Transverse colon (tissue), 4 donors: ENCODE measurements around the gene FAM163A. TPM values are rescaled to one million over a fixed set of nuclear protein-coding genes. Genes with fewer than 3 reads are reported as not detected.

Source experiments
- DNase-seq: peaks from one replicate; pipeline ENCODE4 v3.0.0-alpha.2; 2019
- H3K27ac ChIP-seq, 4 donors: fragments of 200-600 bp; sonication (generic); 2 replicates each; pipeline ENCODE4 v1.5.1; 2016 to 2018; ENCODE audit warnings: inconsistent platforms in 4 of 4
- H3K27me3 ChIP-seq: fragments of 200-600 bp; sonication (generic); 2 replicates; pipeline ENCODE4 v1.5.1; 2017; ENCODE audit warnings: inconsistent platforms
- H3K36me3 ChIP-seq, 4 donors: fragments of 200-600 bp; sonication (generic); 2 replicates each; pipeline ENCODE4 v1.5.1; 2017 to 2019; ENCODE audit warnings: inconsistent platforms in 4 of 4
- H3K4me1 ChIP-seq, 4 donors: fragments of 200-600 bp; sonication (generic); 2 replicates each; pipeline ENCODE4 v1.5.1; 2017 to 2020; ENCODE audit warnings: inconsistent platforms in 4 of 4
- H3K4me3 ChIP-seq, 4 donors: fragments of 200-600 bp; sonication (generic); 1 replicate in 1 of 4; 2 replicates in 3 of 4; pipeline versions ENCODE4 v1.5.1 to v1.6.1; 2017 to 2019; ENCODE audit warnings: inconsistent platforms in 4 of 4
- H3K9me3 ChIP-seq, 2 donors: fragments of 200-600 bp; sonication (generic); 2 replicates each; pipeline ENCODE4 v1.5.1; 2017 to 2019; ENCODE audit warnings: inconsistent platforms in 2 of 2
- EP300 ChIP-seq: sonication (generic); formaldehyde crosslinking; IDR thresholded peaks from one replicate; pipeline ENCODE4 v1.6.1; 2017; ENCODE audit warnings: antibody characterized with exemption, low read depth
- POLR2A ChIP-seq: fragments of 450-650 bp; IDR thresholded peaks from one replicate; pipeline ENCODE4 v1.6.1; 2016; ENCODE audit warnings: antibody characterized with exemption, mild to moderate bottlenecking, moderate library complexity
- POLR2AphosphoS5 ChIP-seq, 3 donors: sonication (generic); formaldehyde crosslinking; IDR thresholded peaks; one replicate each; pipeline ENCODE4 v1.6.1; 2016; ENCODE audit warnings: antibody characterized with exemption in 3 of 3
- WGBS, 2 donors: methylation state at CpG; one replicate each; pipeline ENCODE4 v1.1.5; 2018; ENCODE audit warnings: low coverage in 1 of 2; 5-methylcytosine and 5-hydroxymethylcytosine counted together
- in situ Hi-C, 4 donors: fragments of 200-750 bp; cut with MboI; loops; one replicate each; pipeline versions ENCODE4 v1.15.0 to v1.15.1; 2017; ENCODE audit warnings: low sequenced_read_pairs in 3 of 4, low pct_ligation_motif_present in 1 of 4, low pct_unique_long_range_greater_than_20kb in 1 of 4
- intact Hi-C: fragments of 100-400 bp; cut with DNase I; formaldehyde crosslinking; loops from one replicate; pipeline ENCODE4 v1.15.1; 2023; ENCODE audit warnings: low total_unique reads
- total RNA-seq, 4 donors: library from RNA; depleted of rRNA; stranded (reverse); fragments of >200 nt; gene quantifications; one replicate each; pipeline ENCODE4 v1.1.0, GENCODE V29; 2016
- TF ChIP-seq, protein P1 (sequence below), 5 experiments: fragments of 200-600 bp in 3 of 5; fragments of 450-650 bp in 2 of 5; sonication (generic) in 3 of 5; IDR thresholded peaks; 1 replicate in 2 of 5; 2 replicates in 3 of 5; pipeline ENCODE4 v1.5.1; 2016 to 2017; ENCODE audit warnings: antibody characterized with exemption in 5 of 5, inconsistent platforms in 3 of 5, mild to moderate bottlenecking in 2 of 5, moderate library complexity in 1 of 5

Gene FAM163A
- total RNA-seq, 4 donors from 2014 or later, result 0.14 to 0.60 (median 0.48) TPM; not detected in 1

DNA sequence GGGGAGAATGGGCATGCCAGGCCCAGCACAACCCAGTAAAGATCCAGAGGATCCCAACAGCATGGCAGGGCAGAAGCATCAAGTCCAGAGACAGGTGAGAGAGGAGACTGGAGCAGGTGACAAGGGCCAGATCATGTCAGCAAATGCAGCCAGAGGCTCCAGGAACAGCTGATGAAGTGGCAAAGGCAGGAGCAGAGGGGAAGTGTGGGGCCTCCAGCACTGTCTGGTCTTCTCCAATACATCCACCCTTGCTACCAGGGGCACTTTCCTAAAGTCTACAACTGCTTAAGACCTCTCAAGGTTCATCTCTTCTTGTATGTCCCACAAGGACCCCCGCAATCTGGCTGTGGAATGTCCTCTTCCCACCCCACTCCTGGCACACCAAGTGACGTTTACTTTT is 17.4 kb downstream of the FAM163A start:
- Histone ChIP-seq H3K36me3 (no peaks in the 10 kb centered on the region), H3K27ac (no peak overlapping the region), H3K9me3 (no peaks in the 10 kb centered on the region), H3K27me3 (no peaks in the 10 kb centered on the region), H3K4me3 (no peak overlapping the region), H3K4me1 (no peaks in the 10 kb centered on the region)
- TF ChIP-seq, protein P1, sequence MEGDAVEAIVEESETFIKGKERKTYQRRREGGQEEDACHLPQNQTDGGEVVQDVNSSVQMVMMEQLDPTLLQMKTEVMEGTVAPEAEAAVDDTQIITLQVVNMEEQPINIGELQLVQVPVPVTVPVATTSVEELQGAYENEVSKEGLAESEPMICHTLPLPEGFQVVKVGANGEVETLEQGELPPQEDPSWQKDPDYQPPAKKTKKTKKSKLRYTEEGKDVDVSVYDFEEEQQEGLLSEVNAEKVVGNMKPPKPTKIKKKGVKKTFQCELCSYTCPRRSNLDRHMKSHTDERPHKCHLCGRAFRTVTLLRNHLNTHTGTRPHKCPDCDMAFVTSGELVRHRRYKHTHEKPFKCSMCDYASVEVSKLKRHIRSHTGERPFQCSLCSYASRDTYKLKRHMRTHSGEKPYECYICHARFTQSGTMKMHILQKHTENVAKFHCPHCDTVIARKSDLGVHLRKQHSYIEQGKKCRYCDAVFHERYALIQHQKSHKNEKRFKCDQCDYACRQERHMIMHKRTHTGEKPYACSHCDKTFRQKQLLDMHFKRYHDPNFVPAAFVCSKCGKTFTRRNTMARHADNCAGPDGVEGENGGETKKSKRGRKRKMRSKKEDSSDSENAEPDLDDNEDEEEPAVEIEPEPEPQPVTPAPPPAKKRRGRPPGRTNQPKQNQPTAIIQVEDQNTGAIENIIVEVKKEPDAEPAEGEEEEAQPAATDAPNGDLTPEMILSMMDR (IDR thresholded peaks at IDR 0.05), result no peak
- TF ChIP-seq POLR2AphosphoS5 (IDR thresholded peaks at IDR 0.05) (no peak), EP300 (no peak), POLR2A (no peak)
- no peak for DNase-seq
- 66 to 80% methylated on average over 1 to 2 of the region's 2 CpGs for WGBS, 2 donors
- intact Hi-C loops (no loop called here), in situ Hi-C loops (no loop called here)

DNA sequence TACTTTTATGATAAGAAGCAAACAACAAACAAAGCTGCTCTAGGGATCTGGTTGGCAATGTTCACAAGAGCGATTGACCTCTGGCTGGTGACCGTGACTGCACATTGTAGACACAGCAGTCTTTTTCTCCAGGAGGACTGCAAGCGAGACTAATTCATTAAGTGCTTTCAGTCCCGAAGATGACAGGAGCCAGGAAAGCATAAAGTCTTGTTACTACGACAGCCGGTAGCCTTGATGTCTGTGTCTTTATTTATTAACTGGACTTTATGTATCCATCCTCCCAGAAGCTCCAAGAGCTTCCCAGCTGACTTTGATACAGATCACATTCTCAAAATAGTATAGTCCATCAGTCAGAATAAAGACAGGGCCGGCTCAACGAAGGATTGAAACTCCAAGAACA is 18.2 kb downstream of the FAM163A start:
- Histone ChIP-seq H3K27ac (no peak overlapping the region), H3K4me3 (no peak overlapping the region), H3K36me3 (no peaks in the 10 kb centered on the region), H3K4me1 (no peaks in the 10 kb centered on the region), H3K9me3 (no peaks in the 10 kb centered on the region), H3K27me3 (no peaks in the 10 kb centered on the region)
- intact Hi-C loops (no loop called here), in situ Hi-C loops (no loop called here)
- TF ChIP-seq, protein P1 (IDR thresholded peaks at IDR 0.05), result no peak
- TF ChIP-seq POLR2A, result no peak
- no peak for TF ChIP-seq EP300
- TF ChIP-seq POLR2AphosphoS5 (IDR thresholded peaks at IDR 0.05), result no peak
- DNase-seq, result no peak
- 59 to 75% methylated on average over 6 to 8 of the region's 8 CpGs for WGBS, 2 donors

DNA sequence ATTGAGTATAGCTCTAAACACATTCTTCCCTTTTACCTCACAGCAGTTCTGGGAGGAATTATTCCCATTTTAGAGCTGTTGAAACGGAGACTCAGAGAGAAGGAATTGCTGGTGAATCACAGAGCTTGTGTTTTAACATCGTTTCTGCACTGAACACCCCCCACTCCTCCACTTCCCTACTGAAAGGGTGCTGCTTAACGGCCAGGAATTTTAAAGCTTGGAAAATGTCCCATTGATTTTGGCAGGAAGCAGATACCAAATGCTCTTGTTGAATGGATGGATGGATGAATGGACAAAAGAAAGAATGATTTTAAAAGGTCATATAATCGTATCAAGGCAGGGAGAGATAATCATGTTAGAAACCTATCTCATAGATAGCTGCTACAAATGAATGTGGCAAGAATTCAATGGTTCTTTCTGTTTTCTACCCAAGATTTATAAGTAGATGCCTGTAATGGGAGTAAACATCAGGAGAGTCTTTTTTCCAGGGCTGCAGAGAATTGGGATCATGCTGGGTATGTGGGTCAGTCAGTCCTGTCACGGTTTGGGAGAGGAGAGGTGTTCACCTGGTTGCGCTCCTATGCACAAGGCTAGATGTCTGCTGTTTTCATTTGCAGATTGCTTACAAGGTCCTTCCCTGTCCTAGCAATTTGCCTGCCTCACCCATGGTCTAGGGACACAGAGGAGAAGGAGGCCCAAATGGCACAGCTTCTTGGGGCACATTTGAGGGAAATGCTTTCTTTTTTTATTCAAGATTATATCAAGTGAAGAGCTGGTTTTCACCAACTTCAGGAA is 19.0 kb downstream of the FAM163A start:
- in situ Hi-C loops, result no loop called here
- DNase-seq, result no peak
- H3K4me1 ChIP-seq, result no peaks in the 10 kb centered on the region
- H3K9me3 ChIP-seq, result no peaks in the 10 kb centered on the region
- intact Hi-C loops, result no loop called here
- H3K36me3 ChIP-seq, result no peaks in the 10 kb centered on the region
- 59 to 74% methylated on average over 6 of the region's 6 CpGs for WGBS, 2 donors
- TF ChIP-seq POLR2A (no peak), POLR2AphosphoS5 (IDR thresholded peaks at IDR 0.05) (no peak), EP300 (no peak)
- TF ChIP-seq, protein P1 (IDR thresholded peaks at IDR 0.05), result no peak
- no peak overlapping the region for H3K27ac ChIP-seq
- H3K27me3 ChIP-seq, result no peaks in the 10 kb centered on the region
- H3K4me3 ChIP-seq, result no peak overlapping the region

DNA sequence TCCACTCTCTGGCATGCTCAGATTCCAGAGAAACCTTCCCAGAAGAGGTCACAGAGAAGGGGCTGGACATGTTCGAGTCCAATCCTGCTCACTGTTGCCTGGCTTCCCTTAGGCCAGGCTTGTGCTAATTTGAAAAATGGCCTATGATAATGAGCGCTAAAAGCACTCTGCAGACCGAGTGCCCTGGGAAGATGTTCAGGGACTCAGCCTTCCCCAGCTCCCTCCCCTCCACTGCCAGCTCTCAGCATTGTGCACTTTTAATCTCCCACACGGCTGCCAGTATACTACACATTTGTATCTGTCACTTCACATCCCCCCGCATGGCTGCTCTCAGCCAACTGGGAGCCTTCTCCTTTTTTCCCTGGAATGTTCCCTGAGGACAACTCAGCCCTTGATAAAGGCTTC is 24.1 kb downstream of the FAM163A start:
- 84 to 100% methylated on average over 2 to 5 of the region's 5 CpGs for WGBS, 2 donors

More for the DNA sequence above, 24.1 kb downstream of the FAM163A start:
- no peak for DNase-seq
- no peak overlapping the region for H3K27ac ChIP-seq
- no peaks in the 10 kb centered on the region for H3K4me1 ChIP-seq
- no peak for TF ChIP-seq POLR2A
- TF ChIP-seq, protein P1 (IDR thresholded peaks at IDR 0.05), result no peak
- in situ Hi-C loops (no loop called here), intact Hi-C loops (no loop called here)
- no peaks in the 10 kb centered on the region for H3K9me3 ChIP-seq
- H3K27me3 ChIP-seq, result no peaks in the 10 kb centered on the region
- H3K36me3 ChIP-seq, result no peaks in the 10 kb centered on the region
- no peak overlapping the region for H3K4me3 ChIP-seq
